HepG2 (cell line): ENCODE data around the gene METTL1. TPM values are rescaled to one million over a fixed set of nuclear protein-coding genes. Genes with fewer than 3 reads are reported as not detected.

Source experiments
- BCL6 ChIP-seq: IDR thresholded peaks from 2 replicates; pipeline ENCODE4 v1.6.1; 2016; ENCODE audit warnings: missing genetic modification reagents, missing compliant biosample characterization
- BCLAF1 ChIP-seq: fragments of 450-650 bp; IDR thresholded peaks from 2 replicates; pipeline ENCODE4 v1.6.1; 2017; ENCODE audit warnings: mild to moderate bottlenecking
- IRF2 ChIP-seq: IDR thresholded peaks from 2 replicates; pipeline ENCODE4 v1.6.1; 2018; ENCODE audit warnings: missing genetic modification reagents, missing compliant biosample characterization
- MTA3 ChIP-seq: sonication (generic); formaldehyde crosslinking; IDR thresholded peaks from 2 replicates; pipeline ENCODE4 v1.4.0; 2020; ENCODE audit warnings: missing genetic modification reagents
- NFE2L1 ChIP-seq: sonication (generic); formaldehyde crosslinking; IDR thresholded peaks from 2 replicates; pipeline ENCODE4 v1.4.0; 2020; ENCODE audit warnings: missing genetic modification reagents, mild to moderate bottlenecking, borderline replicate concordance
- PHF20 ChIP-seq: sonication (generic); formaldehyde crosslinking; IDR thresholded peaks from 2 replicates; pipeline ENCODE4 v1.5.0; 2020; ENCODE audit warnings: mild to moderate bottlenecking, missing genetic modification reagents
- PHF21A ChIP-seq: sonication (generic); formaldehyde crosslinking; IDR thresholded peaks from 2 replicates; pipeline ENCODE4 v1.5.0; 2020; ENCODE audit warnings: mild to moderate bottlenecking, missing genetic modification reagents
- SALL1 ChIP-seq: sonication (generic); formaldehyde crosslinking; IDR thresholded peaks from 2 replicates; pipeline ENCODE4 v1.8.0; 2022; ENCODE audit warnings: mild to moderate bottlenecking, missing genetic modification reagents
- SCMH1 ChIP-seq: sonication (generic); formaldehyde crosslinking; IDR thresholded peaks from 2 replicates; pipeline ENCODE4 v1.9.0; 2021; ENCODE audit warnings: missing genetic modification reagents, mild to moderate bottlenecking, borderline replicate concordance
- SNAPC2 ChIP-seq: sonication (generic); formaldehyde crosslinking; IDR thresholded peaks from 2 replicates; pipeline ENCODE4 v1.8.1; 2022; ENCODE audit warnings: mild to moderate bottlenecking, missing genetic modification reagents
- SOX5 ChIP-seq: IDR thresholded peaks from 2 replicates; pipeline ENCODE4 v1.6.1; 2016; ENCODE audit warnings: borderline replicate concordance
- SRSF1 ChIP-seq: fragments of 200-400 bp; formaldehyde crosslinking; optimal IDR thresholded peaks from 2 replicates; pipeline ENCODE3; 2017; ENCODE audit warnings: mild to moderate bottlenecking, low read depth, low read length, moderate library complexity
- ZFP36L1 ChIP-seq: sonication (generic); formaldehyde crosslinking; IDR thresholded peaks from 2 replicates; pipeline ENCODE4 v1.8.0; 2022; ENCODE audit warnings: mild to moderate bottlenecking, missing genetic modification reagents, moderate library complexity
- ZMYM3 ChIP-seq: sonication (generic); formaldehyde crosslinking; IDR thresholded peaks from 2 replicates; pipeline ENCODE4 v1.5.1; 2020; ENCODE audit warnings: mild to moderate bottlenecking, missing genetic modification reagents
- ZNF17 ChIP-seq: sonication (generic); formaldehyde crosslinking; IDR thresholded peaks from 2 replicates; pipeline ENCODE4 v1.5.0; 2020; ENCODE audit warnings: mild to moderate bottlenecking, missing genetic modification reagents
- ZNF34 ChIP-seq: sonication (generic); formaldehyde crosslinking; IDR thresholded peaks from 2 replicates; pipeline ENCODE4 v1.4.0; 2020; ENCODE audit warnings: mild to moderate bottlenecking, missing genetic modification reagents, borderline replicate concordance
- ZNF382 ChIP-seq: sonication (generic); formaldehyde crosslinking; IDR thresholded peaks from 2 replicates; pipeline ENCODE4 v1.5.0; 2020; ENCODE audit warnings: missing genetic modification reagents, mild to moderate bottlenecking, borderline replicate concordance
- ZNF557 ChIP-seq: sonication (generic); formaldehyde crosslinking; IDR thresholded peaks from 2 replicates; pipeline ENCODE4 v1.4.0; 2020; ENCODE audit warnings: missing genetic modification reagents
- ZNF558 ChIP-seq: sonication (generic); formaldehyde crosslinking; IDR thresholded peaks from 2 replicates; pipeline ENCODE4 v1.9.0; 2022; ENCODE audit warnings: mild to moderate bottlenecking, missing genetic modification reagents, borderline replicate concordance
- ZNF713 ChIP-seq: sonication (generic); formaldehyde crosslinking; IDR thresholded peaks from 2 replicates; pipeline ENCODE4 v1.4.0; 2020; ENCODE audit warnings: mild to moderate bottlenecking, missing genetic modification reagents
- ZNF720 ChIP-seq: sonication (generic); formaldehyde crosslinking; IDR thresholded peaks from 2 replicates; pipeline ENCODE4 v1.4.0; 2020; ENCODE audit warnings: missing genetic modification reagents
- polyA plus RNA-seq, 8 experiments: library from polyadenylated mRNA; depleted of rRNA in 3 of 8; stranded (reverse) in 7 of 8; unstranded in 1 of 8; fragments of >200 nt; fragmentation: Illumina TruSeq in 4 of 8; extraction: Trizol in 4 of 8; gene quantifications; 2 replicates each; pipeline versions ENCODE4 v1.2.1 to v1.2.3, GENCODE V29; 2011 to 2016; ENCODE audit warnings: low read depth in 4 of 8, missing spikeins in 1 of 8, mixed read lengths in 1 of 8; ENCODE audit not compliant: insufficient read depth in 1 of 8
- total RNA-seq, 5 experiments: library from RNA; depleted of rRNA; stranded (reverse); fragments of >200 nt; fragmentation: Illumina TruSeq; extraction: Trizol; gene quantifications; 2 replicates each; pipeline ENCODE4 v1.2.3, GENCODE V29; 2016; ENCODE audit warnings: low read depth in 1 of 5
- TF ChIP-seq, protein P1 (sequence below): sonication (generic); formaldehyde crosslinking; IDR thresholded peaks from 2 replicates; pipeline ENCODE4 v1.9.0; 2021; ENCODE audit warnings: missing genetic modification reagents, borderline replicate concordance
- TF ChIP-seq, protein P2 (sequence below): sonication (generic); formaldehyde crosslinking; IDR thresholded peaks from 2 replicates; pipeline ENCODE4 v1.4.0; 2020; ENCODE audit warnings: missing genetic modification reagents

METTL1 gene
- total and polyA plus RNA-seq, 2 of the 13 experiments (the other 11 are each of a cell fraction or from before 2014, with no cell fraction given): 34.7 to 36.9 TPM

DNA sequence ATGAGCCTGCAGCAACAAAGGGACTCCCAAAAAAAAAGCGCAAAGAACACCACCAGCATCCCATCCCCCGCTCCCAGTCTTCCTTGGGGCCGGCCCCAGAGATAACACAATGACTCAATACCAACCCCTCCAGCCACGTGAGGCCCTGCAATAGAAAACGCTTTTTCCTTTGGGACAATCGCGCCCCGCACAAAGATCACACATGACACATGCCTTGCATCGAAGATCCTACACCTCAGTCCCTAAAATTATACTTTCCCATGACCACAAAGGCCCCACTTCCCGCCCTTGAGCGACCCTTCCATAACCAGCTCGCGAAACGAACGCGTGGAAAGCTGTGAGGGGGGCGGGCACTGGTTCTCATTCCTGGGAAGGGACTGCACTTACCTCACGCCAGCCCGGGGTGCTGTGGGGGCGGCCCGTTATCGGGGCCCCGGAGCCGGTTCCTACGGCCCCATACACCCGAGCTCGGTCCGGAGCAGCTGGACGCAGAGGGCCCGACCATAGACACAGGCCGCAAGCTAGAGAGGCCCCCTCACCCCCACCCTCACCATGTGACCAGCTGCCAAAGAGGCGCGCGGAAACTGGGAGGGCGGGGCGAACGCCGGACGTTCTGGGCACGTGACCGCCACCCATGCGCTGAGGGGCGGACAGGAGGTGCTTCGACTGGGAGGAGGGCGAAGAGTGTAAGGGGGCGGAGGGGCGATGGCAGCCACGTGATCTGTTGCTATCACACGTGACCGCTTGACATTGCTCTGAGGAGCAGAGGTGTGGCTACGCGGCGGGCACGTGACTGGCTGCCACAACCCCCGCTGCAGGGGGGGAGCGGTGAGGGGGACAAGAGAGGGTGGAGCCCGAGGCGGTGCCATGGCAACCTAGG lies 19.9 kb downstream of the METTL1 start, which contains the start of gene CDK4 (continued):
- TF ChIP-seq ZNF17 (CRISPR knock-in tag) (no peak), ZNF713 (CRISPR knock-in tag) (no peak), SNAPC2 (CRISPR knock-in tag) (peak; percentile 92), ZMYM3 (no peak), BCLAF1 (no peak), MTA3 (CRISPR knock-in tag) (no peak), PHF20 (CRISPR knock-in tag) (peak; percentile 90), BCL6 (CRISPR knock-in tag) (peak; percentile 45; the same call in 1 of the 2 replicates), ZFP36L1 (CRISPR knock-in tag) (peak; percentile 94), ZNF382 (no peak), PHF21A (peak; percentile 86), ZNF557 (CRISPR knock-in tag) (no peak), ZNF720 (CRISPR knock-in tag) (no peak), SOX5 (CRISPR knock-in tag) (peak; percentile 69; the same call in 1 of the 2 replicates), SCMH1 (CRISPR knock-in tag) (no peak), SRSF1 (peak; percentile 95), IRF2 (CRISPR knock-in tag) (peak; percentile 95), NFE2L1 (CRISPR knock-in tag) (no peak; the same call in 1 of the 2 replicates), SALL1 (CRISPR knock-in tag) (peak; percentile 94), ZNF34 (CRISPR knock-in tag) (no peak), ZNF558 (CRISPR knock-in tag) (peak; percentile 90; the same call in 1 of the 2 replicates)
- TF ChIP-seq, protein P1, sequence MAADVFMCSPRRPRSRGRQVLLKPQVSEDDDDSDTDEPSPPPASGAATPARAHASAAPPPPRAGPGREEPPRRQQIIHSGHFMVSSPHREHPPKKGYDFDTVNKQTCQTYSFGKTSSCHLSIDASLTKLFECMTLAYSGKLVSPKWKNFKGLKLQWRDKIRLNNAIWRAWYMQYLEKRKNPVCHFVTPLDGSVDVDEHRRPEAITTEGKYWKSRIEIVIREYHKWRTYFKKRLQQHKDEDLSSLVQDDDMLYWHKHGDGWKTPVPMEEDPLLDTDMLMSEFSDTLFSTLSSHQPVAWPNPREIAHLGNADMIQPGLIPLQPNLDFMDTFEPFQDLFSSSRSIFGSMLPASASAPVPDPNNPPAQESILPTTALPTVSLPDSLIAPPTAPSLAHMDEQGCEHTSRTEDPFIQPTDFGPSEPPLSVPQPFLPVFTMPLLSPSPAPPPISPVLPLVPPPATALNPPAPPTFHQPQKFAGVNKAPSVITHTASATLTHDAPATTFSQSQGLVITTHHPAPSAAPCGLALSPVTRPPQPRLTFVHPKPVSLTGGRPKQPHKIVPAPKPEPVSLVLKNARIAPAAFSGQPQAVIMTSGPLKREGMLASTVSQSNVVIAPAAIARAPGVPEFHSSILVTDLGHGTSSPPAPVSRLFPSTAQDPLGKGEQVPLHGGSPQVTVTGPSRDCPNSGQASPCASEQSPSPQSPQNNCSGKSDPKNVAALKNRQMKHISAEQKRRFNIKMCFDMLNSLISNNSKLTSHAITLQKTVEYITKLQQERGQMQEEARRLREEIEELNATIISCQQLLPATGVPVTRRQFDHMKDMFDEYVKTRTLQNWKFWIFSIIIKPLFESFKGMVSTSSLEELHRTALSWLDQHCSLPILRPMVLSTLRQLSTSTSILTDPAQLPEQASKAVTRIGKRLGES (CRISPR knock-in tag): no peak; the same call in 1 of the 2 replicates
- TF ChIP-seq, protein P2, sequence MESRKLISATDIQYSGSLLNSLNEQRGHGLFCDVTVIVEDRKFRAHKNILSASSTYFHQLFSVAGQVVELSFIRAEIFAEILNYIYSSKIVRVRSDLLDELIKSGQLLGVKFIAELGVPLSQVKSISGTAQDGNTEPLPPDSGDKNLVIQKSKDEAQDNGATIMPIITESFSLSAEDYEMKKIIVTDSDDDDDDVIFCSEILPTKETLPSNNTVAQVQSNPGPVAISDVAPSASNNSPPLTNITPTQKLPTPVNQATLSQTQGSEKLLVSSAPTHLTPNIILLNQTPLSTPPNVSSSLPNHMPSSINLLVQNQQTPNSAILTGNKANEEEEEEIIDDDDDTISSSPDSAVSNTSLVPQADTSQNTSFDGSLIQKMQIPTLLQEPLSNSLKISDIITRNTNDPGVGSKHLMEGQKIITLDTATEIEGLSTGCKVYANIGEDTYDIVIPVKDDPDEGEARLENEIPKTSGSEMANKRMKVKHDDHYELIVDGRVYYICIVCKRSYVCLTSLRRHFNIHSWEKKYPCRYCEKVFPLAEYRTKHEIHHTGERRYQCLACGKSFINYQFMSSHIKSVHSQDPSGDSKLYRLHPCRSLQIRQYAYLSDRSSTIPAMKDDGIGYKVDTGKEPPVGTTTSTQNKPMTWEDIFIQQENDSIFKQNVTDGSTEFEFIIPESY: peak; percentile 64; the same call in 1 of the 2 replicates
